Uterus (tissue), 4 donors: ENCODE data around the gene CCT3. TPM values are rescaled to one million over a fixed set of nuclear protein-coding genes. Genes with fewer than 3 reads are reported as not detected.

Experiments used
- DNase-seq, 2 donors: peaks; one replicate each; pipeline ENCODE4 v3.0.0-alpha.2; 2019 to 2020
- H3K27ac ChIP-seq, 2 donors: fragments of 200-600 bp; sonication (generic); 1 replicate in 1 of 2; 2 replicates in 1 of 2; pipeline ENCODE4 v1.5.1; 2016 to 2018
- H3K27me3 ChIP-seq, 2 donors: fragments of 200-600 bp; sonication (generic); one replicate each; pipeline ENCODE4 v1.5.1; 2018 to 2019; ENCODE audit warnings: control low read depth in 1 of 2
- H3K36me3 ChIP-seq, 2 donors: fragments of 200-600 bp; sonication (generic); one replicate each; pipeline ENCODE4 v1.5.1; 2019; ENCODE audit warnings: control low read depth in 1 of 2
- H3K4me1 ChIP-seq, 2 donors: fragments of 200-600 bp; sonication (generic); one replicate each; pipeline ENCODE4 v1.5.1; 2018 to 2019; ENCODE audit warnings: control low read depth in 1 of 2
- H3K4me3 ChIP-seq, 2 donors: fragments of 200-600 bp; sonication (generic); 1 replicate in 1 of 2; 2 replicates in 1 of 2; pipeline ENCODE4 v1.5.1; 2018 to 2019; ENCODE audit warnings: mild to moderate bottlenecking in 1 of 2
- H3K9me3 ChIP-seq, 2 donors: fragments of 200-600 bp; sonication (generic); one replicate each; pipeline ENCODE4 v1.5.1; 2019; ENCODE audit warnings: control low read depth in 1 of 2
- CTCF ChIP-seq, 4 experiments: fragments of 200-600 bp in 2 of 4; fragments of 450-650 bp in 2 of 4; sonication (generic) in 2 of 4; IDR thresholded peaks; one replicate each; pipeline ENCODE4 v1.5.1; 2016 to 2019; ENCODE audit warnings: antibody characterized with exemption in 4 of 4, mild to moderate bottlenecking in 2 of 4, moderate library complexity in 1 of 4
- POLR2A ChIP-seq, 2 donors: fragments of 450-650 bp; IDR thresholded peaks; one replicate each; pipeline ENCODE4 v1.6.1; 2016; ENCODE audit warnings: antibody characterized with exemption in 2 of 2, mild to moderate bottlenecking in 1 of 2, moderate library complexity in 1 of 2
- intact Hi-C: fragments of 100-400 bp; cut with DNase I; formaldehyde crosslinking; loops from one replicate; pipeline ENCODE4 v1.15.1; 2023; ENCODE audit warnings: low total_unique reads
- total RNA-seq, 4 donors: library from RNA; depleted of rRNA in 3 of 4; stranded (reverse); fragments of >200 nt in 3 of 4; gene quantifications; one replicate each; pipeline versions ENCODE4 v1.1.0 to v1.2.4, GENCODE V29; 2014 to 2023
- donor health status: DM: yes; HTN: yes; CAD: no.

CCT3 gene
- total RNA-seq, 4 donors from 2014 or later = 114 to 267 (median 192) TPM

GRCh38 chr1:156284757-156285156 is 53.3 kb downstream of the CCT3 start:
- no peaks in the 10 kb centered on the region for H3K36me3 ChIP-seq
- no peaks in the 10 kb centered on the region for H3K27me3 ChIP-seq
- H3K4me3 ChIP-seq = no peak overlapping the region
- peaks cover 0 to 7% of the 10 kb centered on the region in 2 donors for H3K4me1 ChIP-seq
- no peak for TF ChIP-seq CTCF (IDR thresholded peaks at IDR 0.05)
- TF ChIP-seq POLR2A (IDR thresholded peaks at IDR 0.05) = no peak
- intact Hi-C loops = no loop called here
- H3K9me3 ChIP-seq = no peaks in the 10 kb centered on the region
- no peak overlapping the region for H3K27ac ChIP-seq
- no peak for DNase-seq

DNA sequence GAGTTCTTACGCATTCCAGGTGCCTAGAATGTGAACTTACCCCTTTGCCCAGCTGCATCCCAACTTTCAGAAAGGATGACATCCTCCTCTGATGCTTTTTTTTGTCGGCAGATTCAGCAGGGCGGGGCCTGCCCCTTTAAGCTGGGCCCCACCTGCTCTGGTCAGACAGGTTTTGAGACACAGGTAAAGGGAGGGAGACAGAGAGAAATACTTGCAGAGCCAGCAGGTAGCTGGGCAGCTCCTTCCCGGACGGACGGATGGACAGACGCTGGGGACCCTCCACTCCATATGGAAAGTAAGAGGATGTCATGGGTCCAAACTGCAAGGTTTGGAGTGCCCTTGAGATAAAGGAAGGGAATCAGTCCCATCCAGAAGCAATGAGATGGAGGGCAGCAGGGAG is 54.0 kb downstream of the CCT3 start, which contains the start of gene TMEM79:
Gene TMEM79, plus strand, starts transcription at position 214 of the 400 bp plus-strand sequence. CDS start 902 bp downstream, outside the sequence.
- Histone ChIP-seq H3K27me3 (no peaks in the 10 kb centered on the region), H3K36me3 (no peaks in the 10 kb centered on the region), H3K9me3 (no peaks in the 10 kb centered on the region), H3K4me1 (peaks cover 0 to 7% of the 10 kb centered on the region in 2 donors), H3K4me3 (peak within 1 kb of the TSS; percentile 98 to 99), H3K27ac (peak within 1 kb of the TSS; percentile 92 to 93)
- DNase-seq = no peak
- intact Hi-C loops = no loop called here
- TF ChIP-seq CTCF (IDR thresholded peaks at IDR 0.05) (no peak), POLR2A (IDR thresholded peaks at IDR 0.05) (no peak)

DNA sequence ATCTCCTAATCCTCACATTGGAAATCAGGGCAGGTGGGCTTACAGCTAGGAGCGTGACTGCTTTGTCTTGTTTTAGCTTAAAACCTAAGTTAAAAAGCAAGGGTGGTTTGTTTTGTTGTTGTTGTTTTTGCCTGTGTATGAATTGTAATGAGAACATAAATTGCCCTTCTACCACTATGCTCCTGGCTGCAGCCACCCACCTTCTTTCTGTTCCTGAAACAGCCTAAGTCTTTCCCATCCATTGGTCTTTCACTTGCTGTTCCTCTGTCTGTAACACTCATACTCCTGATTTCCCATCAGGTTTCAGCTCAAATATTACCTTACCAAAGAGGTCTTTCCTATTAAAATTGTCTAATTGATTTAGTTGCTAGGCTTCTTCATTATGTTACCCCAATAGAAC is 54.6 kb downstream of the CCT3 start:
- peaks cover 0 to 7% of the 10 kb centered on the region in 2 donors for H3K4me1 ChIP-seq
- intact Hi-C loops = no loop called here
- H3K27me3 ChIP-seq = no peaks in the 10 kb centered on the region
- no peaks in the 10 kb centered on the region for H3K36me3 ChIP-seq
- H3K9me3 ChIP-seq = no peaks in the 10 kb centered on the region
- DNase-seq = no peak
- TF ChIP-seq CTCF (IDR thresholded peaks at IDR 0.05) = no peak
- TF ChIP-seq POLR2A (IDR thresholded peaks at IDR 0.05) = no peak
- H3K4me3 ChIP-seq = peak overlapping the region; percentile 98 to 99
- H3K27ac ChIP-seq = peak overlapping the region in 1 of 2 donors; percentile 93

GRCh38 chr1:156282479-156283222 is 55.4 kb downstream of the CCT3 start, which contains the start of gene SMG5:
TSS of gene SMG5 (minus strand) at chr1:156282825. CDS start at chr1:156282680, 145 bp downstream.
- intact Hi-C loops = no loop called here
- no peaks in the 10 kb centered on the region for H3K27me3 ChIP-seq
- H3K27ac ChIP-seq = peak within 1 kb of the TSS; percentile 92 to 93
- H3K9me3 ChIP-seq = no peaks in the 10 kb centered on the region
- no peaks in the 10 kb centered on the region for H3K36me3 ChIP-seq
- peak; percentile 97 for DNase-seq
- peaks cover 0 to 7% of the 10 kb centered on the region in 2 donors for H3K4me1 ChIP-seq
- H3K4me3 ChIP-seq = peak within 1 kb of the TSS; percentile 98 to 99
- TF ChIP-seq CTCF (IDR thresholded peaks at IDR 0.05) = peak in 1 of 4 experiments; percentile 21
- TF ChIP-seq POLR2A (IDR thresholded peaks at IDR 0.05) = peak; percentile 52 to 88
